ENCODE data around the gene CCBE1.

The CCBE1 gene

GRCh38 chr18:59456657-59457056, 240.6 kb downstream of the CCBE1 start:
- no peak for DNase-seq (ENCODE audit: low read depth, low spot score)

- DNase-seq (ENCODE audit: low read depth, low spot score): no peak
These were observed 241.4 kb downstream of the CCBE1 start for GRCh38 chr18:59455728-59456276.

- peak; percentile 84 for DNase-seq (ENCODE audit: low read depth, low spot score)
These were observed 242.1 kb downstream of the CCBE1 start for GRCh38 chr18:59454909-59455727.

GRCh38 chr18:59453468-59453961, 243.7 kb downstream of the CCBE1 start:
- DNase-seq (ENCODE audit: low read depth, low spot score): peak; percentile 27

GRCh38 chr18:59451963-59452362, 245.3 kb downstream of the CCBE1 start:
- no peak for DNase-seq (ENCODE audit: low read depth, low spot score)

- no peak for DNase-seq (ENCODE audit: low read depth, low spot score)
These were observed 246.2 kb downstream of the CCBE1 start for GRCh38 chr18:59451073-59451472.

- DNase-seq (ENCODE audit: low read depth, low spot score): no peak
These were observed 248.7 kb downstream of the CCBE1 start for GRCh38 chr18:59448546-59448945.

- DNase-seq (ENCODE audit: low read depth, low spot score): peak; percentile 37
These were observed 251.2 kb downstream of the CCBE1 start for GRCh38 chr18:59446012-59446411.

GRCh38 chr18:59437851-59438569, 259.2 kb downstream of the CCBE1 start:
- DNase-seq (ENCODE audit: low read depth, low spot score): no peak

GRCh38 chr18:59432803-59433597, 264.2 kb downstream of the CCBE1 start:
- no peak for DNase-seq (ENCODE audit: low read depth, low spot score)

GRCh38 chr18:59431131-59431530, 266.1 kb downstream of the CCBE1 start:
- no peak for DNase-seq (ENCODE audit: low read depth, low spot score)

GRCh38 chr18:59429608-59430007, 267.6 kb downstream of the CCBE1 start:
- DNase-seq (ENCODE audit: low read depth, low spot score): no peak

GRCh38 chr18:59428018-59428417, 269.2 kb downstream of the CCBE1 start:
- DNase-seq (ENCODE audit: low read depth, low spot score): no peak

- no peak for DNase-seq (ENCODE audit: low read depth, low spot score)
These were observed 270.4 kb downstream of the CCBE1 start for GRCh38 chr18:59426855-59427254.

- no peak for DNase-seq (ENCODE audit: low read depth, low spot score)
These were observed 274.0 kb downstream of the CCBE1 start for GRCh38 chr18:59423259-59423658.

- no peak for DNase-seq (ENCODE audit: low read depth, low spot score)
These were observed 277.0 kb downstream of the CCBE1 start for GRCh38 chr18:59420244-59420643.

- no peak for DNase-seq (ENCODE audit: low read depth, low spot score)
These were observed 277.8 kb downstream of the CCBE1 start for GRCh38 chr18:59419386-59419785.

GRCh38 chr18:59416818-59417217, 280.4 kb downstream of the CCBE1 start:
- no peak for DNase-seq (ENCODE audit: low read depth, low spot score)

- no peak for DNase-seq (ENCODE audit: low read depth, low spot score)
These were observed 283.0 kb downstream of the CCBE1 start for GRCh38 chr18:59414111-59414653.

- DNase-seq (ENCODE audit: low read depth, low spot score): peak; percentile 95
These were observed 294.7 kb downstream of the CCBE1 start for GRCh38 chr18:59402432-59403090.

- no peak for DNase-seq (ENCODE audit: low read depth, low spot score)
These were observed 296.8 kb downstream of the CCBE1 start for GRCh38 chr18:59400407-59400806.

Measured in ELF-1 (cell line).